Aorta (tissue), 5 donors: ENCODE data around the gene KIDINS220. TPM values are rescaled to one million over a fixed set of nuclear protein-coding genes. Genes with fewer than 3 reads are reported as not detected.

Experiments used
- ATAC-seq: fragments of 200-7000 bp; cut with Tn5 transposase; one replicate; pipeline ENCODE4 v1.9.1; 2022; ENCODE audit warnings: moderate library complexity; ENCODE audit not compliant: low FRiP score
- DNase-seq, 2 donors: peaks; one replicate each; pipeline ENCODE4 v3.0.0-alpha.2; 2020
- H3K27ac ChIP-seq, 2 donors: one replicate each; pipeline ENCODE4 v1.5.1; 2013; ENCODE audit warnings: low read length in 2 of 2, mild to moderate bottlenecking in 2 of 2, moderate library complexity in 2 of 2, control low read depth in 1 of 2, inconsistent platforms in 1 of 2, low read depth in 1 of 2
- H3K27me3 ChIP-seq, 2 donors: one replicate each; pipeline ENCODE4 v1.6.1; 2013; ENCODE audit warnings: control low read depth in 1 of 2, low read length in 1 of 2, mild to moderate bottlenecking in 1 of 2, moderate library complexity in 1 of 2; ENCODE audit not compliant: insufficient read depth in 2 of 2, control insufficient read depth in 1 of 2
- H3K36me3 ChIP-seq, 2 donors: one replicate each; pipeline ENCODE4 v1.6.1; 2013; ENCODE audit warnings: control low read depth in 1 of 2, low read length in 1 of 2, mild to moderate bottlenecking in 1 of 2; ENCODE audit not compliant: insufficient read depth in 2 of 2, control insufficient read depth in 1 of 2
- H3K4me1 ChIP-seq, 2 donors: one replicate each; pipeline ENCODE4 v1.6.1; 2013; ENCODE audit warnings: low read length in 2 of 2, control low read depth in 1 of 2, mild to moderate bottlenecking in 1 of 2, moderate library complexity in 1 of 2; ENCODE audit not compliant: insufficient read depth in 2 of 2, control insufficient read depth in 1 of 2
- H3K4me3 ChIP-seq, 2 donors: one replicate each; pipeline ENCODE4 v1.5.1; 2013; ENCODE audit warnings: low read length in 2 of 2, control low read depth in 1 of 2, mild to moderate bottlenecking in 1 of 2
- H3K9me3 ChIP-seq: one replicate; pipeline ENCODE4 v1.6.1; 2013; ENCODE audit warnings: mild to moderate bottlenecking, low read length; ENCODE audit not compliant: control insufficient read depth
- WGBS, 2 donors: extraction: QIAGEN DNeasy Blood & Tissue Kit; methylation state at CpG; one replicate each; pipeline ENCODE4 v1.1.7; 2013; 5-methylcytosine and 5-hydroxymethylcytosine counted together
- intact Hi-C, 2 donors: fragments of 100-400 bp; cut with DNase I; formaldehyde crosslinking; loops; one replicate each; pipeline versions ENCODE4 v1.14.2 to v1.15.0; 2022
- polyA plus RNA-seq, 2 donors: library from polyadenylated mRNA; stranded (reverse); fragments of 200-250 nt; gene quantifications; one replicate each; pipeline ENCODE4 v1.2.3, GENCODE V29; 2013
- total RNA-seq, 2 donors: library from RNA; stranded (reverse); fragmentation: NEBNext Ultra II Directional; extraction: Animal tissue kit (Norgen Biotek cat#: 25700); gene quantifications; one replicate each; pipeline ENCODE4 v1.2.1, GENCODE V29; 2021
- donor health status: healthy with polysubstance abuse.
- donor health status: Bipolar disorder and iron deficiency.
- donor health status: DM: no; HTN: no; CAD: no.
- donor health status: DM: no; HTN: no; CAD: no.
- donor health status: DM: yes; HTN: yes; CAD: no.

The KIDINS220 gene
- total and polyA plus RNA-seq, 4 donors: 6.9 to 81.6 (median 49.3) TPM

DNA sequence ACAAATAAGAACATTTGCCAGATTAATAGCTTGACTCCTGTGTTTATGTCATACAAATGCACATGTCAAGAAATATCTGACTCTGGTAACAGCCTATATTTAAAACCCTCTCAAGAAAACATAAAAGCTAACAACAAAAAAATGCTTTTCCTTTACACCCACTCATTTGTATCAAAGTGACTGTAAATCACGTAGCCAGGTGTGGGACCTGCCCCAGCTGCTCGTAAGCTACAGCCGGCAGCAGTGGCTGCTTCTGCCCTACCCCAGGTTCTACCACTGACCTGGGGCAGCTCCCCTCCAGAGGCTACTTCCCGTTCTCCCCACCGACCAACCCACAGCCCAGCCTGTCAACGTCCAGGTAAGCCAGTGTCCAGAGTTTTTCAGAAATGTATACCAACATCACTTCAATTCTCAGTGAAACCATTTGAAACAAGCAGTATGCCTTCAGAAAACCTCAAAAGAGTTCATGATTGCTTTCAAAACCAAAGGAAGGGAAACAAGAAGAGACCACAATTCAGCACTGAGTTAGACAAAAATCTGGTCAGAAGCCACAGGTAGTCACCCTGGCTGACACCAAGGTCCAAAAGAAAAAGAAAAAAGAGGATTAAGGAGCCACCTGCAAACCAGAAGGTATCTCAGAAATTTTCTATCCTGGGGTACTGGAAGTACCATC, 40.4 kb downstream of the KIDINS220 start:
- WGBS, 2 donors: 84 to 85% methylated on average over 6 of the region's 6 CpGs
- Histone ChIP-seq H3K36me3 (peaks cover 5 to 13% of the 10 kb centered on the region in 2 donors), H3K4me3 (no peak overlapping the region), H3K27me3 (no peaks in the 10 kb centered on the region), H3K27ac (no peak overlapping the region), H3K4me1 (no peaks in the 10 kb centered on the region), H3K9me3 (no peaks in the 10 kb centered on the region)
- ATAC-seq: no peak
- no peak for DNase-seq
- intact Hi-C loops: no loop called here

DNA sequence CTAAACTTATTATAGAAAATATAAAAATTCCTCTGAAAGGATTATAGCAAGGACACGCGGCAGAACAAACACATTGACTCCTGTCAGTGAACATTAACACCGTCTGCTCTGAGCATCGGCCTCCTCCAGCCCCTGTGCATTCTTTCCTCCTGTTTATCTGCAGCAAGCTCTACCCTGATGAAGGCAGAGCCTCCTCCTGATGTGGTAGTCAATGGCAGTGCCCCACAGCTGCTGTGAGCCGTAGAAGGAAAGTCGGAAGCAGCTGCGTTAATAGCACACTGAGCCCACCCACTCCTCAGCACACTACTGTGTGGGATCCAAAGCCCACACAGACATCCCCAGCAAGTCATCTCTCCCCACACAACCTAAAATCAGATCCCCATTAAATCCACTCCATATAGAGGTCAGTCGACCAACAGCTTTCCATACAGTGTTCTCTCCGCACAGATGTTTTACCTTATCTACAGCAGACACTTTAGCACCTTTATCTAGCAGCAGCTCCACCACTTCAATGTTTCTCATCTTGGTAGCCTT, 41.0 kb downstream of the KIDINS220 start:
- peaks cover 5 to 13% of the 10 kb centered on the region in 2 donors for H3K36me3 ChIP-seq

DNA sequence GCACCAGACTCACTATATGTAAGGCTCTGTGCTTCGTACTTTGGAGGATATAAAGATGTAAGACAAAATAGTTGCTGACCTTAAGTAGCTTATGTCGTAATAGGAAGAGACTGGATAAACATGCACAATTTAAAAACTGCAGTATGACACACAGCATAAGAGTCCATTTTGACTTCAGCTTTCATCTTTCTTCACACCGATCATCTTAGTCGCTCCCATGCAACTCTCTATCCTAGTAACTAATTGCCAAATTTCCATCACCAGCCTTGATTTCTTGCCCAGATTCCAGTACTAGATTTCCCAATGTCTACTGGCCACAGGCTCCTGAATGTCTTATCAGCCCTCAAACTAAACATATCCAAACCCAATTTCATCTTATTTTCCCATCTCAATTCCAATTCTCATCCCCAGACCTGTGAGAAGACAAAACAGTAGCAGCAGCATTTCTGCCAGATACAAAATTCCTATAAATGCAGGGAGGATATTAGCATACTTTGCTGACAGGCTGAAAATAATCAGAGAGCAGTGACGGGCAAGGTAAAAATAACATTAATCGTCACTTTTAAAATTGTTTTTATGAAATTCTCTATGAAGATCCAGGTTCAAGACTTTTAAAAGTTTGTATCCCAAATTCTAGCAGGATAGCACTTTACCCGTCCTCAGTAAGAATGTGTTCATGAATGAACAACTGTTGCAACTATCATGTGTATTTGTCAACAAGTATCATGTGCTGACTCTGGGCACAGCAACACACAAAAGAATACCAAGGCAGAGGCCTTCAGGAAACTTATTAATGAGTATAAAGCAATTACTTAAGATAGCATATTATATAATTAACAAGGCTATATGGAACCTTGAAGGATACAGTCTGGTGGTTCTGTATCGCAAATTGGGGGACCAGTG, 42.2 kb downstream of the KIDINS220 start:
- no peak for DNase-seq
- intact Hi-C loops: no loop called here
- H3K27ac ChIP-seq: no peak overlapping the region
- 86 to 89% methylated on average over 8 of the region's 8 CpGs for WGBS, 2 donors
- no peak overlapping the region for H3K4me3 ChIP-seq
- peaks cover 7 to 13% of the 10 kb centered on the region in 2 donors for H3K36me3 ChIP-seq
- no peaks in the 10 kb centered on the region for H3K27me3 ChIP-seq
- no peaks in the 10 kb centered on the region for H3K9me3 ChIP-seq
- ATAC-seq: peak; percentile 65
- H3K4me1 ChIP-seq: no peaks in the 10 kb centered on the region

More for the DNA sequence above, 41.0 kb downstream of the KIDINS220 start:
- H3K27me3 ChIP-seq: no peaks in the 10 kb centered on the region
- intact Hi-C loops: no loop called here
- H3K9me3 ChIP-seq: no peaks in the 10 kb centered on the region
- 82 to 83% methylated on average over 9 of the region's 9 CpGs for WGBS, 2 donors
- no peak for ATAC-seq
- DNase-seq: no peak
- no peak overlapping the region for H3K27ac ChIP-seq
- H3K4me1 ChIP-seq: no peaks in the 10 kb centered on the region
- H3K4me3 ChIP-seq: no peak overlapping the region

DNA sequence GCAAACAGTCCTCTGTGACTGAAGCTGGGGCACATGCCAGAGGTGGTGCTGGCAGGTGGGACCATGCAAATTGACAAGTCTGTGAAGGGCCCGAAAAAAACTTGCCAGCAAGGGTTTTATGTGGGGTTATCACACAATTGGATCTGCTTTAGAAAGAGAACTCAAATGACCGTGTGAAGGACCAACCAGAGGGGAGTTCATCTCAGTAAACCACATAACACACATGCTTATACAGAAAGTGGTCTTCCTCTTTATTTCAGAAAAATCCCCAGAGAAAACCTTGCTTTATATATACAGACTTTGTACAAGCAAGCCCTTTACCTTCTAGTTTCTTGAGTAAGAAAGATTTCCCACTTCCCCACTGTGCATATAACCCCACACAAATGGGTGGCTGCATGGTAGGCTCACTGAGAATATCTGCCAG, 46.7 kb downstream of the KIDINS220 start:
- Histone ChIP-seq H3K4me1 (no peaks in the 10 kb centered on the region), H3K36me3 (peaks cover 8 to 10% of the 10 kb centered on the region in 2 donors), H3K27me3 (no peaks in the 10 kb centered on the region), H3K9me3 (no peaks in the 10 kb centered on the region), H3K27ac (no peak overlapping the region), H3K4me3 (no peak overlapping the region)
- DNase-seq (no peak), ATAC-seq (no peak)
- WGBS, 2 donors: 82 to 90% methylated on average over 2 of the region's 2 CpGs
- intact Hi-C loops: no loop called here

DNA sequence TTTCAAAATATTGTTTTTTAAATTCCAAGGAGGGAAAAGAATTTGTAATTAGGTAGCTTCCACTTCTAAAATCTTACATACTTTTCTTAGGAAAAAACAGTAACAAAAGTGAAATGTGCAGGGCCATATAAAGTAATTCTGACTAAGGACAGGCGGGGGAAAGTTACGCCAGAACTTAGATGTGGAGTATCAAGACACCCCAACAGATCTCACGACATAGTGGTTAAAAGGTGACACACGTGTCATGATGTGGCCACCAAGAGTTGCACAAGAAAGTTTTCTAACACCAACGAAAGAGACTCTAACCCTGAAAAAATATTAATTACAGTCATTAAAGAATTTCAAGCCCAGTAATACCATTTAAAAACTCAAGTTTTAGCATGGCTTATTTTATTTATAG, 51.0 kb downstream of the KIDINS220 start:
- intact Hi-C loops: no loop called here
- DNase-seq (no peak), ATAC-seq (no peak)
- 76 to 82% methylated on average over 5 of the region's 5 CpGs for WGBS, 2 donors
- no peak overlapping the region for H3K4me3 ChIP-seq
- no peak overlapping the region for H3K27ac ChIP-seq
- peaks cover 0 to 3% of the 10 kb centered on the region in 2 donors for H3K4me1 ChIP-seq
- no peaks in the 10 kb centered on the region for H3K9me3 ChIP-seq
- no peaks in the 10 kb centered on the region for H3K27me3 ChIP-seq
- peaks cover 0 to 7% of the 10 kb centered on the region in 2 donors for H3K36me3 ChIP-seq

DNA sequence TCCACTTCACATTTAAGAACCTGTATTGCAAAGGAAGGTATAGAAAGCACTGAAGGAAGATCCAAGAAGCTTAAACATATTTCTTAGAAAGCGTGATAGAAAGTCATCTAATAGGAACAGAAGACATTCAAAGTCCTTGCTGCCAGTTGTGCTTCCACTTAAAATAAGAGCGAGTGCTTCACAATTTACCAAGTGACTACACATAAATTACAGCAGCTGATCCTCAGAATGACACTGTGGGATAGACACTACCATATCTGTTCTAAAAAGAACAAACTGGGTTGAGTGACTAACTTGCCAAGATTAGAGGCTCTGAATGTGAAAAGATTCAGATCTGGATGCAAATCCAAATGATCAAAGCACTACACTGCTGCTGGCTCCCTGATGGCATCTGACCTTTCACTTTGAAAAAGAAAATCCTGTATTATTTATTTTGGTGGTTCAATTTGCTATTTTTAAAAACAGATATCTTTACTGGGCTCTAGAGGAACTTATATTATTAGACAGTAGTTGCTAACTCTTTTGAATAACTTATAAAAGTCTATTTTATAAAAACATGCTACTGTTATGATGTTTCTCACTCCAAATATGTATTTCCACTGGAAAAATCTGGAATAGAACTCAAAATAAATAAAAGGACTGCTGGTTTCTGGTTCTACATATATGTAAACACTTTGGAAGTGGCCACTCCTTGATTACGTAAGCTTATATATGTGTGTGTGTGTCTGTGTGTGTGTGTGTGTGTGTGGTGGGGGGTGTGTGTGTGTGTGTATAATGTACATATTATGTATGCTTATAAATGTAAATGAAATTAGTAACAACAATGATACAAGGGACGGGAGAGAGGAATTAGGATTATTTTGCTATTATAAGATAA, 57.4 kb downstream of the KIDINS220 start:
- no peak for ATAC-seq
- WGBS, 2 donors: 93 to 95% methylated on average over 4 of the region's 4 CpGs
- H3K36me3 ChIP-seq: peaks cover 0 to 14% of the 10 kb centered on the region in 2 donors

GRCh38 chr2:8774371-8774770, 63.0 kb downstream of the KIDINS220 start:
- 95 to 96% methylated on average over 2 of the region's 2 CpGs for WGBS, 2 donors
- peaks cover 0 to 13% of the 10 kb centered on the region in 2 donors for H3K36me3 ChIP-seq
- intact Hi-C loops: no loop called here

More for the DNA sequence above, 57.4 kb downstream of the KIDINS220 start:
- intact Hi-C loops: no loop called here
- Histone ChIP-seq H3K4me3 (no peak overlapping the region), H3K27me3 (no peaks in the 10 kb centered on the region), H3K4me1 (peaks cover 0 to 3% of the 10 kb centered on the region in 2 donors), H3K27ac (no peak overlapping the region), H3K9me3 (no peaks in the 10 kb centered on the region)
- no peak for DNase-seq

DNA sequence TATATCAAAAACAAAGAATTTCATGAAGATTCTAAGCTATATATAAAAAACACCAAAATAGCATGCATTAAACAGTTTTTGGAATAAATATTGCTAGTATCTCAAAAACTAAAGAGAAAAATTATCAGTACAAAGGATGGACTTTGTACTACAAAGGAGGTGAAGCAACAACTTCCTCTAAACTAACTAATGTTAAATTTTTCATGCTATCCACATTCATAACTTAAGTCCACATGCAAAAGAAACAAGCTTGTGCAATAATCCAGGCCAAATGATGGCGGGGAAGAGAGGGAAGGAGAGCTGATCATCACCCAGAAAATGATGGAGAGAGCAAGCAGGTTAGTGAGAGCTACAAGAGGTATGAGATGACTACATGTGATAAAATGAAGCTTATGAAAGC, 70.1 kb downstream of the KIDINS220 start:
- no peak overlapping the region for H3K4me3 ChIP-seq
- no peaks in the 10 kb centered on the region for H3K27me3 ChIP-seq
- intact Hi-C loops: loop anchor here in 1 of 2 donors (10.0 kb wide), 1 partner anchor 1563 kb away; no protein-coding TSS in a partner anchor
- H3K36me3 ChIP-seq: peaks cover 0 to 2% of the 10 kb centered on the region in 2 donors
- 93% methylated on average over 1 of the region's 1 CpG for WGBS, 2 donors
- ATAC-seq (no peak), DNase-seq (no peak)
- no peak overlapping the region for H3K27ac ChIP-seq
- peaks cover 0 to 1% of the 10 kb centered on the region in 2 donors for H3K4me1 ChIP-seq
- no peaks in the 10 kb centered on the region for H3K9me3 ChIP-seq

More at GRCh38 chr2:8774371-8774770, 63.0 kb downstream of the KIDINS220 start:
- ATAC-seq: no peak
- no peaks in the 10 kb centered on the region for H3K9me3 ChIP-seq
- no peak overlapping the region for H3K27ac ChIP-seq
- no peaks in the 10 kb centered on the region for H3K27me3 ChIP-seq
- no peaks in the 10 kb centered on the region for H3K4me1 ChIP-seq
- DNase-seq: no peak
- H3K4me3 ChIP-seq: no peak overlapping the region
